Measurements from ENCODE around the gene PIM1.
"Not testable (repeated sequence)": the region's sequence is repeated elsewhere in the genome, so short reads cannot be mapped to it uniquely, and the experiment has no call there.

The PIM1 gene

DNA sequence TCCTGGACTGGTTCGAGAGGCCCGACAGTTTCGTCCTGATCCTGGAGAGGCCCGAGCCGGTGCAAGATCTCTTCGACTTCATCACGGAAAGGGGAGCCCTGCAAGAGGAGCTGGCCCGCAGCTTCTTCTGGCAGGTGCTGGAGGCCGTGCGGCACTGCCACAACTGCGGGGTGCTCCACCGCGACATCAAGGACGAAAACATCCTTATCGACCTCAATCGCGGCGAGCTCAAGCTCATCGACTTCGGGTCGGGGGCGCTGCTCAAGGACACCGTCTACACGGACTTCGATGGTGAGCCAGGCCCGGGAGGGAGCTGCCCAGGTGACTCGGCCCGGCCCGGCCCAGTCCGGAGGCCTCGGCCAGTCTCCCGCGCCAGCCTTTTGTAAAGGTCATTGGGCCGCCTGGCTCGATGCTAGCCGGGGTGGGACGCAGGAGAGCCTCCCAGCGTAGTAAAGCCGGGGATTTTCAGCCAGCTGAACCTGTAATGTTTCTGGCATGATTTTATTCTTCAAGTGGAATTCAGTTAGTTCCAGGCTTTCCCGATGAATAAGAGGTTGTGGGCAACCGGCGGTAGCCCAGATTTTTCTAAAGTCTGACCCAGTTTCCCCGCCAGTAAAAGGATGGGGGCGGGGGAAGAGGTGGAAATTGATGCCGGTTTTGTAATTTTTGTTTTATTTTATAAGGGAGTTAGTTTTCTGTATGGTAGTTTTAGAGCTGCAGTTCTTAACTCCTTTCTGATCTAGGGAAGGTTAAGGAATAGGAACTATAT lies 1.4 kb downstream of the PIM1 start:
- DNase-seq (ENCODE audit: low read depth): peak; percentile 50

DNA sequence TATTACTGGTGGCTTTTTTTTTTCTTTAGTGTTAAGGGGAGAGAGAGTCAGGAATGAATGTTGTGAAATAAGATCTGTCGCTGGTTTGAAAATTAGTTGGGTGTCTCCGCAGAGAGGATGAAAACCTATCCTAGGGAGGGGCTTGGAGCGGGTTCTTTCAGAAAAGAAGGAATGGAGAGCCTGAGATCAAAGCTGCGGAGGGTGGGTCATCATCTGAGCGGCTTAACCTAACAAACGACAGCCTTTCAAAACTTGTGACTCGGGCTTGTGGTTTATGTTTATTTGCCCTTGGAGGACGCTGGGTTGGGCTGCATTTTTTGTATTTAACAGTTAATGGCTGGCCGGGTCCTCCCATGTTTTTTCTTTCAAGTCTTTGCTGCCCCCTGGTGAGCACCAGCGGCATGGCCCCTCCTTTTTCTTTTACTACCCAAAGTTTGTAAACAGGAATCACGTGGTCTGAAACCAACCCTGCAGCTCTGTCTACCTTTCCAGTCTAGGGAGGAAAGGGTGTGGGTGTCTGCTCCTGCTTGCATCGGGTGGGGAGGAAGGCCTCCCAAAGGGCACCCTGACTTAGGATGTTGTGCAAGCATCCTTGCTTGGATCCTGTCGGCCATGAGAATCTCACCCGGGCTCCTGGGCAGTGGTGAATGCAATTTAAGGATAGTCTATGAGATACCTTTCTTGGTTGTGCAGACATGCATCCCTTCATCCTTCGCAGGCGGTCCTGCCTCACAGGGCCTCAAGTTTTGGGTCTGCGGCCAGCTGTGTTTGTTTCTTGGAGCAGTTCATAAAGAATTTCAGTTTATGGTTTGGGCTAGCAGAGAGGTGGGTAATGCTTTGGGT lies 2.2 kb downstream of the PIM1 start:
- peak; percentile 83 for DNase-seq (ENCODE audit: low read depth)

DNA sequence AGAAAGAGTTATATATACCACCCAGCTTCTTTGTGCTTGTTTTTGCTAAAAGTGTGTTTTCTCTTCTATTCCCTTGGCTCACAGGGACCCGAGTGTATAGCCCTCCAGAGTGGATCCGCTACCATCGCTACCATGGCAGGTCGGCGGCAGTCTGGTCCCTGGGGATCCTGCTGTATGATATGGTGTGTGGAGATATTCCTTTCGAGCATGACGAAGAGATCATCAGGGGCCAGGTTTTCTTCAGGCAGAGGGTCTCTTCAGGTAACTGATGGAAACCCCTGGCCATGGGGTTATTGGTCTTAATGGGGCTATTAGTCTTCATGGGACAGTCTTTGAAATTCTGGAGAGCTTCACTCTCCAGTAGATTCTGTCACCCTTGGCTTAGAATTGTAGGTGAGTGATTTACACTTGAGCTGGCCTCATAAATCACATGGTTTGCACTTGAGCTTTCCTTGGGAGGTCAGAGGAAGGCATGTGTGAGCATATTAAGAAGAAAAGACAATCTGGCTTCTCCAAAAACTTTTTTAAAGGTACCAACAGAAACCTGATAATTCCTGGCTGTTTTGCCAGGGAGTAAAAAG lies 3.0 kb downstream of the PIM1 start:
- no peak for DNase-seq (ENCODE audit: low read depth)

DNA sequence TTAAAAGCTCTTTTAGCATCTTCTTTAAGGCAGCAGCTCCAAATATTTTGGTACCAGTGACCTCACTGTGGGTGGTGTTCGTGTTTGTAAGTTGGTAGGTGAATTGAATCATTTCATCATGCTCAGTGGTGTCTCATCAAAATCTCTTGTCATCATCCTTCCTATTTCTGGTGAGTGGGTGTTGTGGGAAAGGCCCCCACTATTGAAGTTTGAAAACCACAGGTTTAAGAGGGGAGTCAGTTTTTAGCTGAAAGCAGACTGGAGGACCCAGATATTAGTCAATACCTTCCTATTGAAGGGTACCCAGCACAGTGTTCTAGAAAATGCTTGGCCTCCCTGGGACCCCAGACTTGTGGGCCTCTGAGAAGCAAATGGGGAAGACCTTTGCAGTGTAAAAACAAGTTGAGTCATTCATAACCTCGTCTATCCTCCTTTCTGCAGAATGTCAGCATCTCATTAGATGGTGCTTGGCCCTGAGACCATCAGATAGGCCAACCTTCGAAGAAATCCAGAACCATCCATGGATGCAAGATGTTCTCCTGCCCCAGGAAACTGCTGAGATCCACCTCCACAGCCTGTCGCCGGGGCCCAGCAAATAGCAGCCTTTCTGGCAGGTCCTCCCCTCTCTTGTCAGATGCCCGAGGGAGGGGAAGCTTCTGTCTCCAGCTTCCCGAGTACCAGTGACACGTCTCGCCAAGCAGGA lies 3.7 kb downstream of the PIM1 start:
- DNase-seq (ENCODE audit: low read depth): no peak

GRCh38 chr6:37174196-37174514 lies 4.2 kb downstream of the PIM1 start:
- no peak for DNase-seq (ENCODE audit: low read depth)

DNA sequence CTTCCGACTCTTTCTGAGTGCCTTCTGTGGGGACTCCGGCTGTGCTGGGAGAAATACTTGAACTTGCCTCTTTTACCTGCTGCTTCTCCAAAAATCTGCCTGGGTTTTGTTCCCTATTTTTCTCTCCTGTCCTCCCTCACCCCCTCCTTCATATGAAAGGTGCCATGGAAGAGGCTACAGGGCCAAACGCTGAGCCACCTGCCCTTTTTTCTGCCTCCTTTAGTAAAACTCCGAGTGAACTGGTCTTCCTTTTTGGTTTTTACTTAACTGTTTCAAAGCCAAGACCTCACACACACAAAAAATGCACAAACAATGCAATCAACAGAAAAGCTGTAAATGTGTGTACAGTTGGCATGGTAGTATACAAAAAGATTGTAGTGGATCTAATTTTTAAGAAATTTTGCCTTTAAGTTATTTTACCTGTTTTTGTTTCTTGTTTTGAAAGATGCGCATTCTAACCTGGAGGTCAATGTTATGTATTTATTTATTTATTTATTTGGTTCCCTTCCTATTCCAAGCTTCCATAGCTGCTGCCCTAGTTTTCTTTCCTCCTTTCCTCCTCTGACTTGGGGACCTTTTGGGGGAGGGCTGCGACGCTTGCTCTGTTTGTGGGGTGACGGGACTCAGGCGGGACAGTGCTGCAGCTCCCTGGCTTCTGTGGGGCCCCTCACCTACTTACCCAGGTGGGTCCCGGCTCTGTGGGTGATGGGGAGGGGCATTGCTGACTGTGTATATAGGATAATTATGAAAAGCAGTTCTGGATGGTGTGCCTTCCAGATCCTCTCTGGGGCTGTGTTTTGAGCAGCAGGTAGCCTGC lies 4.8 kb downstream of the PIM1 start:
- DNase-seq (ENCODE audit: low read depth): no peak

DNA sequence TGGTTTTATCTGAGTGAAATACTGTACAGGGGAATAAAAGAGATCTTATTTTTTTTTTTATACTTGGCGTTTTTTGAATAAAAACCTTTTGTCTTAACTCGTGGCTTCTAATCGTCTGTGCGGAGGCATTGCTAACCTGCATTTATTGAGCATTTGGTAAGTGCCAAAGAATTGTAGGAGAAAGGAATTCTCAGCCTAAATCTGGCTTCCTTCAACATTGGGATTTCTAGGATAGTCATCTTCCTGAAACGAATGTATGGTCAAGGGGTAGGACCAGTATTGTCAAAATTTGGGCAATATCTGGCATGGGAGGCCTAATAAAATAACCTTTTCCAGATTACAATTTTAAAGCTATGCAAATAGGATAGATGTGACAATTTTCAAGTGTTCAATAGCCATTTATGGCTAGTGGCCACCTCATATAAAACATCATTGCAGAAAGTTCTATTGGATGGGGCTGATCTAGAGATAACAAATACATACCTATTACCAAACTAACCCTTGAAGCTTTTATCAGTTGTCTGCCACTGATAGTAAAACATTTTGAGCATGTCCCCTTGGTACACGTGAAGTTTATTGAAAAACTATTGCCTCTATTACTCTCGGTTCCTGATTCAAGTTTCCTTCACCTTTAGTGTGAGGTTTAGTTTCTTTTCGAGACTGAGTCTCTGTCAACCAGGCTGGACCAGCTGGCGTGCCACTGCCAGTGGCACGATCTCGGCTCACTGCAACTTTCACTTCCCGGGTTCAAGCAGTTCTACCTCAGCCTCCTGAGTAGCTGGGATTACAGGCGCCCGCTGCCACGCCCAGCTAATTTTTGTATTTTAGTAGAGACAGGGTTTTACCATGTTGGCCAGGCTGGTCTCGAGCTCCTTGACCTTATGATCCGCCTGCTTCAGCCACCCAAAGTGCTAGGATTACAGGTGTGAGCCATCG lies 5.6 kb downstream of the PIM1 start:
- no peak for DNase-seq (ENCODE audit: low read depth)

GRCh38 chr6:37176268-37177076 lies 6.5 kb downstream of the PIM1 start:
- DNase-seq (ENCODE audit: low read depth): no peak

DNA sequence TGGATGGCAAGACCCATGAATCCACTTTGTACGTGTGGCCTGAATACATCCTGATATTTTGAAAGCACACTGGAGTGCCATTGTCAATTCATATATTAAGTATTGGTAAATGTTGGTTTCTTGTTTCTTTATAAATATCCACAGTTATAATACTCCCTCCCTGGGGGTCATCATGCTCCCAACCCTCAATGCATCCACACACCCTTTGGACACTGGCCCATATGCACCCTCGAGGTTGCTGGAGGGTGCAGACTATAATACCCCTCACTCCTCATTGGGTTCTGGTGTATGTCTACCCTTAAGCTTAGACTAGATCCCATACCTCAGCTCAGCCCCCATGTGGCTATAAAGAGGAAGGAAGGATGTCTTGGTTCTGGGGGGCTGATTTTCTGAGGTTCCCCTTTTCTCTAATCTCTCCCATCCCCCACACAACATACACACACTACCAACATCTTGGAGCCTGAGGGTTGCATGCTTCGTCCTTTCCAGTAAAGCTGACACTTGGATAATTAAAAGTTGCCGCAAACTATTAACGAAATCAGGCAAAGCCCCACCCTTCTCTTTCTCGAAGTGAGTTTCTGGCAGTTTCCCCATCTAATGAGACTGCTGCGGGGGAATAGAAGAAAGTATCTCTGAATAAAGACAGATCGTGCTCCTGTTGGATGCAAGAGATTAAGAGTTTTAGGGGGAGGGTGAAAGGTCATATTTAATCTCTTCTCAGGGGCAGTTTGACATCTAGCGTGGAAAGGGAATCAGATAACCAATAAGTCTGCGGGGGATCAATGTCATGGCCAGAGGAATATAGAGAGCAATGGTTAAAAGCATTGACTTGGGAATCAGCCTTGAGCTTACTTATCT lies 7.4 kb downstream of the PIM1 start:
- DNase-seq (ENCODE audit: low read depth): no peak

- DNase-seq (ENCODE audit: low read depth): no peak
Observed at GRCh38 chr6:37177935-37178517, 8.1 kb downstream of the PIM1 start.

- DNase-seq (ENCODE audit: low read depth): no peak
Observed at GRCh38 chr6:37180075-37180474, 10.1 kb downstream of the PIM1 start.

DNA sequence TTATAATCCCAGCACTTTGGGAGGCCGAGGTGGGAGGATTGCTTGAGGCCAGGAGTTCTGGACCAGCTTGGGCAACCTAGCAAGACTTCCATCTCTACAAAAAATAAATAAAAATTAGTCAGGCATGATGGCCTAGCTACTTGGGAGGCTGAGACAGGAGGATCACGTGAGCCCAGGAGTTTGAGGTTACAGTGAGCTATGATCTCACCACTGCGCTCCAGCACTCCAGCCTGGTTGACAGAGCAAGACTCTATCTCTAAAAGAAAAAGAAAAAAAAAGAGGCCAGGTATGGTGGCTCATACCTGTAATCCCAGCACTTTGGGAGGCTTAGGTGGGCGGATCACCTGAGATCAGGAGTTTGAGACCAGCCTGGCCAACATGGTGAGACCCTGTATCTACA lies 10.7 kb downstream of the PIM1 start:
- not testable (repeated sequence) for DNase-seq (ENCODE audit: low read depth)

GRCh38 chr6:37182736-37183590 lies 13.0 kb downstream of the PIM1 start:
- no peak for DNase-seq (ENCODE audit: low read depth)

DNA sequence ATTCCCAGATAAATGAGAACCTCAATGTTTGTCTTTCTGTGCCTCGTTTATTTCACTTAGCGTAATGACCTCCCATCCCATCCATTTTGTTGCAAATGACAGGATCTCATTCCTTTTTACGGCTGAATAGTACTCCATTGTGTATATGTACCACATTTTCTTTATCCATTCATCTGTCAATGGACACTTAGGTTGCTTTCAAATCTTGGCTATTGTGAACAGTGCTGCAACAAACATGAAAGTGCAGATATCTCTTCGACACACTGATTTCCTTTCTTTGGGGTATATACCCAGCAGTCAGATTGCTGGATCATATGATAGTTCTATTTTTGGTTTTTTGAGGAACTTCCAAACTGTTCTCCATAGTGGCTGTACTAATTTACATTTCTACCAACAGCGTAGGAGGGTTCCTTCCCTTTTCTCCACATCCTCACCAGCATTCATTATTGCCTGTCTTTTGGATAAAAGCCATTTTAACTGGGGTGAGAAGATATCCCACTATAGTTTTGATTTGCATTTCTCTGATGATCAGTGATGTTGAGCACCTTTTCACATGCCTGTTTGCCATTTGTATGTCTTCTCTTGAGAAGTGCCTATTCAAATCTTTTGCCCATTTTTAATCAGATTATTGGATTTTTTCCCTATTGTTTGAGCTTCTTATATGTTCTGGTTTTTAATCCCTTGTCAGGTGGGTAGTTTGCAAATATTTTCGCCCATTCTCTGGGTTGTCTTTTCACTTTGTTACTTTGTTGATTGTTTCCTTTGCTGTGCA lies 16.2 kb downstream of the PIM1 start:
- not testable (repeated sequence) for DNase-seq (ENCODE audit: low read depth)

DNA sequence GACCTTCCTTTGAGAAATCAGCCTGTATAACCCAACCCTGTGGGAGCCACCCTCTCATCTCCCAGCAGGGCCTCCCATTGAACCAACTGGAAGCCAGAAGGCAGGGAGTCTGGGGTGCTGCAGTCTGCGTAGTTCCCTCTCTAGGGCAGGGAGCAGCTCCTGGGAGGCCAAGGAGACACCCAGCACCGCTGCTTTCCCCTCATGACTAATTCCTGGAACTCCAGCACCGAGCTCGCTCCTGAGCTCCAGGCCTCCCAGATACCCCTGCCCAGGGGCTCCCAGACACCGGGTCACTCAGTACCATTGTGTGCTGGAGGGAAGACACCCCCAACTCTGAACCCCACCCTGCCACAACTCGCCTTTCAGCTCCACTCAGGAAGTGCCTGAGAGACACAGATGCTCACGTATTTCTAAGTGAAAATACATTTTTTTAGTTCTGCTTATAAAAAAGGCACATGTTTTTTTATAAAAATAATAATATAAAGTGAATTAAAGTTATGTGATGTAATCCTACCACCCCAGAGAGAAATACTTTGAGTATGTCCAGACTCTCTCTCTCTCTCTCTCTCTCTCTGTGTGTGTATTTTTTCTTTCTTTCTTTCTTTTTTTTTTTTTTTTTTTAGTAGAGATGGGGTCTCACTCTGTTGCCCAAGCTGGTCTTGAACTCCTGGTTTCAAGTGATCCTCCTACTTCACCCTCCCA lies 17.5 kb downstream of the PIM1 start:
- DNase-seq (ENCODE audit: low read depth): no peak

GRCh38 chr6:37188962-37189510 lies 19.1 kb downstream of the PIM1 start:
- DNase-seq (ENCODE audit: low read depth): no peak
